EH (cell line): Measurements from ENCODE around the gene PARP16.
"Not testable (repeated sequence)": the region's sequence is repeated elsewhere in the genome, so short reads cannot be mapped to it uniquely, and the experiment has no call there.

Experiments
- DNase-seq: peaks from one replicate; pipeline ENCODE4 v3.0.0-alpha.2; 2015; ENCODE audit warnings: low read depth

PARP16 gene

DNA sequence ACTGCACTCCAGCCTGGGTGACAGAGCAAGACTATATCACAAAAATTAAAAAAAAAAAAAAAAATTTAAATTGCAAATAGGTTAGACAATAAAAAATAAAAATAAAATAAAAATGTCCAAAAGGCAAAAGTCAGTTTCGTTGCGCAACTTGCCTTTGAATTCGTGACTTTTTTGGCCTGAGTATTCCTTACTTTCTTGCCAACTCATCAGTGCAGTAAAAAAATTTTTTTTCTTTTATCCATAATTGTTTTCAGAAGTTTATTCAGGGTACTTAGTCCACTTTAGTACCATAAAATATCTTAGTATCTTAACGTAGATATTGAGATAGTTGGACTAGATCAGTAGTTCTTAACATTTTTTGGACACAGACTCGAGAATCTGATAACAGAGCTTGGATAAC is 53.0 kb downstream of the PARP16 start:
- DNase-seq = no peak

- no peak for DNase-seq
Observed at GRCh38 chr15:65232520-65232919, 54.2 kb downstream of the PARP16 start.

- DNase-seq = no peak
Observed at GRCh38 chr15:65231306-65231705, 55.4 kb downstream of the PARP16 start.

DNA sequence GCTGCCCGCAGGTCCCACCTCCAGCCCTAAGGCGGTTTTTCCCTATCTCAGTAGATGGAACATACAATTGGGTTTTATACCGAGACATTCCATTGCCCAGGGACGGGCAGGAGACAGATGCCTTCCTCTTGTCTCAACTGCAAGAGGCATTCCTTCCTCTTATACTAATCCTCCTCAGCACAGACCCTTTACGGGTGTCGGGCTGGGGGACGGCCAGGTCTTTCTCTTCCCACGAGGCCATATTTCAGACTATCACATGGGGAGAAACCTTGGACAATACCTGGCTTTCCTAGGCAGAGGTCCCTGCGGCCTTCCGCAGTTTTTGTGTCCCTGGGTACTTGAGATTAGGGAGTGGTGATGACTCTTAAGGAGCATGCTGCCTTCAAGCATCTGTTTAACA is 59.8 kb downstream of the PARP16 start:
- DNase-seq = not testable (repeated sequence)

DNA sequence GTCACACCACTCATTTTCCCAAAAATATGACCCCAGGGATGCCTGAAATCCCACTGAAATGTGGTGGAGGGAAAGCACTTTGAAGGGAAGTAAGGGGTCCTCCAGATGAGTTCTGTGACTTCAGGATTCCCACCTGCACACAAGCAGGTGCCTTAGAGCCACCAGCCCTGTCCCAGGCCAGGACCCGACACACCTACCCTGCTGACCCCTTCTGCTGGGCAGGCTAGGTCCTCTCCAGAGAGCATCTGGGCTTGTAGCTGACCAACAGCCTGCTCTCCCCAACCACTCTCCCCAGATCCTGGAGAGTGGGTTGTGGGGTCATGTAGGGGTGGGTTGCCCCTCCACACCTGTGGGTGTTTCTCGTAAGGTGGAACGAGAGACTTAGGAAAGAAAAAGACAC is 60.5 kb downstream of the PARP16 start:
- no peak for DNase-seq

DNA sequence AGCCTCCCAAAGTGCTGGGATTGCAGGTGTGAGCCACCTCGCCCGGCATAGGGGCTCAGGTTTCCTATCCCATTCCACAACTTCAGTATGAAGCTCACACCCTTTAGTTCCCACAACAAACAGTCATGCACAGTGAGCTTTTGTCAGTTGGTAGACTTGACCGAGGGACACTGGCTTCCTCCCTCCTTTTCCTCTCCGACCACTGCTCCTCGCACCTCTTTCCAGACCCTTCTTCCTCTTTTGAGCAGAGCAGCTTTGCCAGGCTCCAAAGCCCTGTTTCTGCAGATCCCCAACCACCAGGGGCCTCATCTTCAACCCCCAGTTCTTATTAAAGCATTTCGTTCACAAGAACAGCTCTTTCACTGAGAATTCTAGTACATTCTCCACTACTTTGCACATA is 62.7 kb downstream of the PARP16 start:
- DNase-seq = no peak

DNA sequence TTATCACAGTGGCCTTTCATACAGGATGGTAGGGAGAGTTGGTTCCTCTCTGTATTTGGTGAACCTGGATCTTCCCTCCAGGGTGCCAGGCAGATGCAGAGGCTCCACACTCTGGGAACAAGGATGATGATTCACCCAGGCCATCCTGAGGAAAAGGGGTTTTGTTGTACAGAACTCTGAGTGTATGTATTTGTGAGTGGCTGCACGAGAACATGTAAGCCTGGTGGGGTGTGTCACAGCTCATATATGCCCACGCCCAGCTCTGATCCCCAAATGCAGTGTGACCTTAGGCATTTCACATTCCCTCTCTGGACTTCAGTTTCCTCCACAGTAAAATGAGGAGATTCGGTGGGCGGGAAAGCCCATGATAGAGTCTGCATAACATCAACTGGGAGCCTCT is 63.8 kb downstream of the PARP16 start:
- DNase-seq = no peak

DNA sequence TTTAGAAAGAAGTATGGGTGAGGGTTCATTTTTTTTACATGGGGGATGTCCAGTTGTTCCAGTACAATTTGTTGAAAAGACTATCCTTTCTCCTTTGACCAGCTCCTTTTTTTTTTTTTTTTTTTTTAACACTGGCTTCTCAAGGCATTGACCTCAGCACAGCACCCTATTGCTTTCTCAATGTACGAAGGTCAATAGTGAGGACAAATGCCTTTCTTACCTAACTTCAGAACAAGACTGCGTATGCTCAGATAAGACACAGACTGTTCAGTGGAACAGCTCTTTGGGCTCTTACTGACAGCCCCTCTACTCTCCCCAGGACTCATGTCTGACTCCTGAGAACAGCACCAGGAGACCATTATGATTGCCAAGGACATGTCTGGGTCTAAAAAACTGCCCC is 65.0 kb downstream of the PARP16 start:
- DNase-seq = no peak

DNA sequence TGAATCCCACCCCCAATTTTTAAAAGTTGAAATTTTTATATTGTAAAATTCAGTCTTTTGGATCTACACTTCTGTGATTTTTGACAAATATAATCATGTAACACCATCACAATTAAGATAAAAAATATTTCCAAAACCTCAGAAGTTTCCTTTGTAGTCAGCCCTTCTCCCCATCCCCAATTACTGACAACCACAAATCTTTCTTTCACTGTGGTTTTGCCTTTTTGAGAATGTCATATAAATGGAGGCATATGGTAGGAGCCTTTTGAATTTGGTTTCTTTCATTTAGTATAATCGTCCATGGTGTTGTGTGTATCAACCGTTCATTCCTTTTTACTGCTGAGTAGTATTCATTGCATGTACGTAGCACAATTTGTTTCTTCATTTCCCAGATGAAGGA is 67.5 kb downstream of the PARP16 start:
- no peak for DNase-seq

DNA sequence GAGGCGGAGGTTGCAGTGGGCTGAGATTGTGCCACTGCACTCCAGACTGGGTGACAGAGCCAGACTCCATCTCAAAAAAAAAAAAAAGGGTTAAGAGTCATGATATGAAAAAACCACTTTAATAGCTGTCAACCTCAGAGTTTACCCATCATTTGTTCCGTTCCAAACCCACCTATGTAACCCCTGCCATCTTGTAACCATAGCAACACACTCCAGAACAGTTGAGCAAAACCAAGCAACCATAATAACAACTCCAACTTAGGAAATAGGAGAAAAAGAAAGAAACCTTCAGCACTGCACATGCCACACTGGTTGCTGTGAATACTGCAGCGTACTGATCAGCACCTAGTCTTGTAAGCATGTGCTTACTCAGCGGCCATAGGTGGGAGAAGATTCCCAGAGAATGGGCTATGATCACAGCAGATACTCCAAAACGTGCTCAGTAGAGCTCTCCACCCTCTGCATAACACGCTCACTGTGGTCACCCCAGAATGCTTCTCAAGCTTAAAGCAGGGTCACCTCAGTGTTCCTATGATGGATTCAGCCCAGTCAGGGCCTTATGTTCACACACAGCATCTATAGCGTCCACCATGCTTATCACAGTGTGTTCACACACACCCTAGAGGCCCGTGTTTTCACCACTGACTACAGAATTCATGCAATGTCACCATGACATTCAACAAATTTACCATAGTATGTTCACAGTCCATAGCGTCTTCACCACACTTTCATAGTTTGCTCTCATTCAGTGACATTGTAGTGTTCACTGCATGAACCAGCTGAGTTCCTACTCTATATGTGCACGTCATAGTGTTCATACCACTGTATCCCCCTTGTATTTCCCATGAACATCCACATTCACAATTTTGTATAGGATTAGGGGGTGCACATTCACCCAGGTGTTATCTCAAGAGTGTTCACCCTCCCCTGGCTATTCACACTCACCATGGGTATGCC is 68.9 kb downstream of the PARP16 start:
- DNase-seq = no peak

DNA sequence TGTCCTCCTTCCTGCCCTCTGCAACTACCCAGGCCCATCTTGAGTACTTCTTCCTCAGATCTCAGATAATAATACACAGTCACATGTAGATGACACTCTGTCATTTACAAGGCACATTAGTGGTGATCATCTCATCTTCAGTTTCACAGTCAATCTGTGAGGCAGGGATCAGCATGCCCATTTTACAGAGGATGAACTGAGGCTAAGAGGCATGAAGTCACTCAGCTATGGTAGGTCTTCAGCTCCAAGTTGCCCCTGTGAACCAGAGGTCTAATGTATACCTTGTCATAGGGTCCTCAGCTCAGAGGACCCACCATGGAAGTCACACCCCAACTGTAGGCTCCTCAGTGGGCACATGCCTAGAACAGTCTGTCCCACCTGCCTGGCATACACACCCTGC is 71.2 kb downstream of the PARP16 start:
- DNase-seq = no peak

DNA sequence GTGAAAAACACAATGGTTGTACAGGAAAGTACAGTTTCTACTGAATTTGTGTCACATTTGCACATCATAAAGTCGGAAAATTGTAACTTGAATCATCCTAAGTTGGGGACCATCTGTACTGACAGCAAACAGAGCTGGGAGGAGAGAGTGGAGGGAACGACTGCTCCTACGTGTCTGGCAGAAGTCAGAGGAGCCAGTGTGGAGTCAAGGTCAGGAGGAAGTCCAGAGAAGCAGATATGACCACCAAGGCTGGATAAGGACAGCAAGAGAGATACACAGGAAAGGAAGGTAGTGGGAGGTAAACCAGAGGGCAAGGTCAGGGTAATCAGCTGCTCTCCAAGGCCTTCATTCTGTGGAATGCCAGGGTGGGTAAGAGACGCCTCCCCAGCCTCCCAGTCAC is 72.7 kb downstream of the PARP16 start:
- no peak for DNase-seq

DNA sequence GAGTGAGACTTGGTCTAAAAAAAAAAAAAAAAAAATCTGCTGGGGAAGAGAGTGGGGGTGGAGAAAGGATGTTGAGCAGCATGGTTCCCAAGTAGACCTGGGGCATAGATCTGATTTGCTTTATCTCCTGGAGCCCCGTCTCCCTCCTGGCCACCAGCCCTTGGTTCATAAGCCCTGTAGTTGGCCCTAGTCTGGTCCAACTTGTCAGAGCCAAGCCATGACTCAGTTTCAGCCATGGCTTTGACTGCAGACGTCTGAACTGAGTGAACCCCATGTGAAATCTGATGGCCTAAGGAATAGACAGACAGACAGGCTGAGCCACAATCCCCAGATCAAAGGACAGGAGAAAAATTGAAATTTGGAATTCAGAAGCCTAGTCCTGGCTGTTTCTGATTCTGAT is 73.4 kb downstream of the PARP16 start:
- DNase-seq = no peak

- no peak for DNase-seq
Observed at GRCh38 chr15:65212097-65212496, 74.6 kb downstream of the PARP16 start.

- peak; percentile 46 for DNase-seq
Observed at GRCh38 chr15:65211482-65211982, 75.2 kb downstream of the PARP16 start.

DNA sequence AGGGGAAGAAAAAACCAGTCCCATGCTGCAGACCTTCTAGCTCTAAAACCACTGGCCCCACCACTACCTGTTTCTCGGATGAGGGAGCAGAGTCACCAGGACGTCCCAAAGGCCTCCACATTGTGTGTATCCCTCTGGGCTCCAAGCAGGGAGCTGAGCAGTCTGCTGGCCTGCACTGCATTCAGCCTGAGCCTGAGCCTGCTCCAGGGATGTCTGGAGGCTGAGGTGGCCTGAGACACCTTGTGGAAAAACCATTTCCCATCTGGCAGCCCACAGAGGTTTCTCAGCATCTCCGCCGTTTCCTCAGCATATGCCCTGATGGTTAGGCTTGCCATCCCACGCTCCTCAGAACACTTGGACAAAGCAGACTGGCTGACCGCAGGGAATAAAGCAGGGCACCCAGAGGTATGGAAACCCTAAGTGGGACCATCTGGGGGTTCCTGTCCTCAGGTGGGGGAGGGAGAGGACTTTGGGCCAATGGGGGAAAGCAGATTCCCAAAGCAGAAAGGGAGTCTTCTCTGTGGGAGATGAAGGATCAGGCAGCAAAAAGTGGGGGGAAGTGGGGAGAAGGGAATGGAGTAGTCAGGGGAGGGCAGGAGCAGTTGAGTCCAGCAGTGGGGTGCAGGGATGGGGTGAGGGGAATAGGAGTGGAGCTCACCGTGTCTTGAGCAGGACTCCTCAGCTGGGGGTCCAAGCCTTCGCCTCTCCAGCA is 75.8 kb downstream of the PARP16 start, which contains the start of gene CILP:
CILP (minus strand) TSS at position 704 of the 712 bp plus-strand sequence. CDS start 1,718 bp downstream, outside the sequence.
- no peak for DNase-seq

DNA sequence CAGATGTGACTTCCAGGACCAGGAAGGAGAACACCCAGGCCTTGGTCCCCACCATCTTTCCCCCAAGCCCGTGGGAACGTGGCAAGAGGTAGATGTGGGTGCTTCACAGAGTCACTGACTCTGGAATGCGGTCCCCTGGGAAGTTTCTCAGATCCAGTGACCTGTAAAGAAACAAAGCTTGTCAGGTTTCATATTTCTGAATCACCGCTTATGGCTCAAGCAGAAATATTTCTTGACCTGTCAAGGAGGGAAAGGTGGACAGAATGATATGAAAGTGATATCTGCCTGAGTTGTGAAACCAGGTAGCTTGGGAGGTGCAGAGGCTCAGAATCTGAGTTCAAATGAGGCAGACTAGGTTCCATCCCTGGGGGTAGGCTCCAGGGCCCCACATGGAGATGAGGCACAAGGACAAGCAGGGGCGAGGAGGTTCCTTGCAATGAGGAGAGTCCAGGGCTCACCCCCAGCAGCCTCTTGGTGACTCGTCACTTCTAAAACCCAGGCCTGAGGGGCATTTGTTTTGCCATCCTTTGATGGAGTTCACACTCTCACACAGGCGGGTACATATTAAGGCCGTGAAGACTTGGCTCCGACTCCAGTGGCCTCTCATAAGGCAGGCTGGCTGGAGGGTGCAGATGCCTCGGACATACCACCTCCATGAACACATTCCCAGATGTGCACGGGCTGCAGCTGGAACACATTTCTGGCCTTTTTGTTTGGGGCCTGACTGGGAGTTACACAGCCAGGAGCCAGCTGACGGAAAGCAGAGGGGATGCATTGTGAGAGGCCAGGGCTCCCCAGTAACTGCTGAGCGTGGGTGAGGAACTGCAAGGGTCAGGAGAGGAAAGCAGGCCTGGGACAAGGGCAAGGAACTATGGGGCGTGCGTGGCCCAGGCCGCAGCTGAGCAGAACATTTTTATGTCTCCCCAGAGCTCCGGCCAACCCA is 76.7 kb downstream of the PARP16 start:
- DNase-seq = peak; percentile 9

GRCh38 chr15:65208647-65209046 is 78.0 kb downstream of the PARP16 start:
- no peak for DNase-seq
